GM19239 (cell line): ENCODE measurements around the gene PRR35.

Experiments used
- DNase-seq: peaks from one replicate; pipeline ENCODE4 v3.0.0; 2011; ENCODE audit warnings: low spot score; ENCODE audit not compliant: insufficient read length
- FAIRE-seq: peaks from 2 replicates; lab custom pipeline; 2011; peaks lifted over from hg19 to GRCh38; lab: Jason Lieb, UNC

The PRR35 gene

DNA sequence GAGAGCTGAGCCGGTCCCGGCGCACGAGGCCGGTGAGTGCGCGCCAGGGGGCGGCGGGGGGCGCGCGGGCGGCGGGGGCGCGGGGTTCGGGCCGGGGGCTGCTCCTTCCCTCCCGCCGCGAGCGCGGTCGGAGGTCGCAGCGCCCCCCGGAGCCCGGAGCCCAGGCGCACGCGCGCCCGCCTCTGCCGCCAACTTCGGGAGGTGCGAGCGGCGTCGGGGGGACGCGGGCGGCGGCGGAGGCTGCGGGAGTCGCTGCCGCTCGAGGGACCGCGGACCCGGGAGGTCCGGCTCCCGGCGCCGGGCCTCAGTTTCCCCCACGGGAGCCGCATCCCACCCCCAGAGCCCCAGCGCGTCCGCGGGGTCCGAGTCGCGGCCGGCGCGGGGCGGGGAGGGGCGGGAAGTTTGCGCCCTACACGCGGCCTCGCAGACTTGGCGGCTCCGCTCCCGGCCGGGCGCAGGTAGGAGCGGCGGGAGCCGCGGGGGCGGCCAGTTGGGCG lies at the start of gene PRR35:
PRR35 (plus strand) TSS at position 191 of the 497 bp plus-strand sequence. CDS start 2,901 bp downstream, outside the sequence.
- DNase-seq (no peak), FAIRE-seq (no peak)

DNA sequence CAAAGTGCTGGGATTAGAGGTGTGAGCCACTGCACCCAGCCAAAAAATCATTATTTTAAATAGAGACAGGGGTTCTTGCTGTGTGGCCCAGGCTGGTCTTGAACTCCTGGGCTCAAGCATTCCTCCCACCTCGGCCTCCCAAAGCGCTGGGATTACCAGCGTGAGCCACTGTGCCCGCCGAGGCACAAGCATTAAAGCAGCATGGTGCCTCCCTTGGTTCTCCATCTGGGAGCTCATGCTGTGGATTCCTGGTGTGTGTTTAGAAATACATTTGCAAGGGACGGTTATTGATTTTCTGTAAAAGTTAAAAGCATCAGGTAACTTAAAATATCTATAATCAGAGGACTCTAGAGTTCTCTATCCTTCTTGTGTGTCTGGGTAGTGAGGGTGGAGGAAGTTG lies 47.4 kb upstream of the PRR35 start:
- FAIRE-seq: no peak
- DNase-seq: no peak

DNA sequence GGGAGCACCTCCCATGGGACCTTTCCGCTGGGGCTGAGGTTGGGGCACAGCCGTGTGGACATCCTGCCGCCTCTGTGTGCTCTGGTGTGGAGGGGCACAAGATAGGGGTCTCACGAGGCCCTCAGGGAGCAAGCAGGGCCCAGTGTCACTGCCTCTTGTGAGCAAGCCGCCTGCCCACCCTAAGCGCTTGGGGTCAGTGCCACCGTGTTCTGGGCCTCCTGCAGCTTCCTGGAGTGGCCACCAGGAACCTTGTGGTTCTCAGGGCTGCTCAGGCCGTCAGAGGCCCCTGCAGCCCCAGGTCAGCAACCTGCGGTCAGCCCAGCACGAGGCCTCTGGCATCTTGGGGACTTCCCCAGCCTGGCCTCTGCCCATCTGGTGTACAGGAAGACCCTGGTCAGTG lies 46.2 kb upstream of the PRR35 start:
- FAIRE-seq: no peak

DNA sequence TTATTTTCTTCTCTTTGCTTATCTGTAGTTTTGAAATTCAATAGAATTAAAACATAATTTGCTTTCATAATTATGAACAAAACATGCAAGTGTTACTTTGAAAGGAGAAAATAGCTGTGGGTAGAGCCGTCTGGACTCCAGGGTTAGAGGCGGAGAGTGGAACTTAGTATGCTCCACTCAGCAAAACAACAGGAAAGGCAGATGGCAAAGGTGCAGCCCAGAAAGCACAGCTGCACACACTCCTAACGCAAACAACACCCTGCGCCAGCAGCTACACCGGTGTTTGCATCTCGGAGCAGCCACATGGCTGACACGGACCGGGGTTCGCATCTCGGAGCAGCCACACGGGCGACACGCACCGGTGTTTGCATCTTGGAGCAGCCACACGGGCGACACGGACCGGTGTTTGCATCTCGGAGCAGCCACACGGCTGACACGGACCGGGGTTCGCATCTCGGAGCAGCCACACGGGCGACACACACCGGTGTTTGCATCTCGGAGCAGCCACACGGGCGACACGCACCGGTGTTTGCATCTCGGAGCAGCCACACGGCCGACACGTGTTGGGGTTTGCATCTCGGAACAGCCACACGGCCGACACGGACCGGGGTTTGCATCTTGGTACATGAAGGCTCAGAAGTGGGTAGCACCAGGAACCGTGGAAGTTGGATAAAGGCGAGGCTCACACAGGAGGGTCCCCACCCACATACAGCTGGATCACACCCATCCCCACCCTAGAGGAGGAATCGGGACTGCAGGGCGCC lies 44.8 kb upstream of the PRR35 start:
- FAIRE-seq (no peak), DNase-seq (no peak)

More for the DNA sequence above, 46.2 kb upstream of the PRR35 start:
- DNase-seq: no peak

DNA sequence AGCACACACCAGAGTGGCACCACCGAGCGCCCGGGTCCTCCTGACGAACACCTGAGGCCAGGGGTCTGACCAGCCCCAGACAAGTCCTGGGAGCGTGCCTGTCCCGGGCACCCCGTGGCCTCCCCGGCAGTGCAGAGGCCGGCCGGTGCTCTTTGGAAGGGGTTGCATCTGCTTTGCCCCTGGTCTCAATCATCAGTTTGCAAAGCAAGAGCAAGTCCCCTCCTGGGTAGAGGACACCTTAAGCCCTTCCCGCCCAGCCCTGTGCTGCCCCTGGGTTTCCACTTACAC lies 44.3 kb upstream of the PRR35 start:
- no peak for DNase-seq
- no peak for FAIRE-seq

DNA sequence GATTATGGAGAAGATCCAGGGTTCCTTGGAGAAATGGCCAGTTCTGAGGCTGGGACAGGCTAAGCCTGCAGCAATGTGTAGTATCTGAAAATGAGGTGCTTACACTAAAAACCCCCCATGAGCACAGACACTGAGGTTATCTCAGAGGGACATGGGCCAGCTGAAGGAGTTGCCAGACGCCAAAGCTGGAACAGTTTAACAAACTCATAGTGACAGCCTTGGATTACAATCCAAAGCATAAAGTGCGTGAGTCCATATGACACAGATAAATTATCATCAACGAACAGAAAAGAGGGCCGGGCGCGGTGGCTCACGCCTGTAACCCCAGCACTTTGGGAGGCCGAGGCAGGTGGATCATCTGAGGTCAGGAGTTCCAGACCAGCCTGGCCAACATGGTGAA lies 43.9 kb upstream of the PRR35 start:
- DNase-seq (no peak), FAIRE-seq (no peak)

DNA sequence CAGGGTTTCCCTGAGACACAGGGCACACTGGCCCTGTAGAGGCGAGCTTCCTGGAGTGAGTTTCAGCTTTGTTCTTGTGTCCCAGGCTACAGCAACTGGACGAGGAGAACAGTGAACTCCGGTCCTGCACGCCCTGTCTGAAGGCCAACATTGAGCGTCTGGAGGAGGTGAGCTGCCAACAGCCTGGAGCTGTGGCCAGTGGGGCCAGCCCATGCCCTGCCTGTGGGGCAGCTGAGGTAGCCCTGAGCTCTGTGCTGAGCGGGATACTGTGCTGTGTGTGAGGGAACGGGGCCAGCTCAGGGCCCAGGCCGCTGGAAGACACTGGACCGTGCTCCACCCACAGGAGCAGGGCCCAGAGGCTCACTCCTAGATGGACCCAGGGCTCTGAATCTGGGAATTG lies 41.3 kb upstream of the PRR35 start:
- FAIRE-seq: no peak
- no peak for DNase-seq

DNA sequence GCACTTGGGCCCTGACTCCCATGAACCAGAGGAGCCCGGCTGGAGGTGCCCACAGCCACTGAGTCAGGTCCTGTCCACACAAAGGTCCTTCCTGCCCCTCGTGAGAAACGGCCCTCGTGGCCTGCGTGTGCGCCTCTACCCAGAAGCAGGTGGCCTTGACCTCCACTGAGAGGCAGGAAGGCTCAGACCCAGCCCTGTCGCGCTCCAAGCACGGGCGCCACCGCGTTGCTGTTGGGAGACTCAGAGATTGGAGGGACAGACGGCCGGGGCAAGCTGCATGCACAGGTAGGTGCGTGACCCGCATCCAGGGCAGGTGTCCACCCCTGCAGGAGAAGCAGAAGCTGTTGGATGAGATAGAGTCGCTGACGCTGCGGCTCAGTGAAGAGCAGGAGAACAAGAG lies 40.8 kb upstream of the PRR35 start:
- DNase-seq (no peak), FAIRE-seq (no peak)

DNA sequence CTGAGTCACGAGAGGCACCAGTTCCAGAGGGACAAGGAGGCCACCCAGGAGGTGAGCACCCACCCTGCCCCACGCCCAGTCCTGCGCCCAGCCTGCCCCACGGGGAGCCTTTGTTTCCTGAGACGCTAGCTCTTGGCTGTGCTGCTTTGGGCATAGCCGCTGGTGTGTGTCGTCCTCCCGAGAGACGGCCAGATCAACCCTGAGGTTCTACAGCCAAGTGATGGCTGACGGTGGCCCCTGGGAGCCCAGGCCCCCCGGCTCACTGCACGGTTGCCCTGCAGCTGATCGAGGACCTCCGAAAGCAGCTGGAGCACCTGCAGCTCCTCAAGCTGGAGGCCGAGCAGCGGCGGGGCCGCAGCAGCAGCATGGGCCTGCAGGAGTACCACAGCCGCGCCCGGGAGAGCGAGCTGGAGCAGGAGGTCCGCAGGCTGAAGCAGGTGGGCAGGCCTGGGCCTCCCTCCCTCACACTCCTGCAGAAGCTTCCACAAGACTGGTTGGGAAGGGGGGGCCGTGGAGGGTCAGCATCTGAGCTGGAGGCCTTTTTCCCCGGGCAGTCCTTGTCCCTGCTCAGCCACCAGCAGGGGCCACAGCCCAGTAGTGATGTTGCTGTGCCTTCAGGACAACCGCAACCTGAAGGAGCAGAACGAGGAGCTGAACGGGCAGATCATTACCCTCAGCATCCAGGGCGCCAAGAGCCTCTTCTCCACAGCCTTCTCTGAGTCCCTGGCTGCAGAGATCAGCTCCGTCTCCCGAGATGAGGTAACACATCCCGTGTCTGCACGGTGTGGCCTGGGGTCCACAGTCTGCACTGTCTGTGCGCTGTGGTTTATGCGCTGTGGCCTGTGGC lies 40.1 kb upstream of the PRR35 start:
- DNase-seq (no peak), FAIRE-seq (no peak)

DNA sequence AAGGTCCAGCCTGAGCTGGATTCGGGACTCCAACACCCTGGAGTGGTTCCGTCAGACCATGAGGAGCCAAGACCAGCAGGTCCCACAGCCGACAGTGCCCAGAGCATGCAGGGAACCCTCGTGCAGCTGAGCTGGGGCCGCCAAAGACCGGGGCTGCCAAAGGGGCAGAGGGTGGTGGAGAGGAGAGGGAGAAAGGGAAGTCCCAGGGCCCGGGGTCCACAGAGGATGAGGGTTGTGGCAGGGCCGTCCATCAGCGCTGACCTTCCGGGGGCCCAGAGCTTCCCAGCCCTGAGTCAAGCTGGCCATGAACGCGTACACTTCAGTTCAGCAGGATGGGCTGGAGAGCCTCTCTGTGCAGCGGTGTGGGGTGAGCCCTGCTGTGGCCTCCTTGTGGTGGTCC lies 39.3 kb upstream of the PRR35 start:
- DNase-seq (no peak), FAIRE-seq (no peak)

DNA sequence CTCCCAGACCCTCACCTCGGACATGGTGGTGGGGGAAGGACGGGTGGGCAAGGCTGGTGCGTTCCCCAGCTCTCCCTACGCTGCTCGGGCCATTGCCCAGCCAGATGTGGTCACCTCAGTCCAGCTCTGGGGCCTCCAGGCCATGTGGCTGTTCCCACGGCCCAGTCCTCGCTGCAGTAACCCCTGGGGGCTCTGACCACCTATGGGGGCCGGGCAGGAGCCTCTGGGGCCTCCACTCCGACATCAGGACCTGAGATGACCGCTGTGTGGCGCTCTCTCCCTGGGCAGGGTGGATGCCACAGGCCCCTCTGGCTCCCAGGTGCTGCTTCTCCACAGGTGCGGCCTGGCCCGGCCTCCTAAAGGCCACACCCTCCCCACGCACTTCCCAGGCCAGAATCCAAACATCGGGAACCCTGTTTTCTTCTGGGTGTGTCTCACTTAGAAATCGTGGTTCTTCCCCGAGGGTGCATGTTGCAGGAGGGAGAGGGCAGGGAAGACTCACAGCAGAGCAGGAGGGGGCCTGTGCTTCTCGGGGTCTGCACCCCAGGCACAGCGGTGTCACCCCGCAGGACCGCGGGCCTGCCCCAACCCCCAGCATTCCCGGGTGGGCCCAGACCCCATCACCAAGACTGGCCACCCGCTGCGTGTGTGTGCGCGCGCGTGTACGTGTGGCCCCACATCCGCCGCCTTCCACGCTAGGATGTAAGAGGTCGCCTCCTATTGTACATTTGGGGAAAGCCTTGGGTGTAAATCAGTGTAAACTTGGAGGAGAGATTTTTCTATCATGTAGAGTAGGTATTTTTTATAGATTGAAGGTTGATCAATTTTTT lies 38.6 kb upstream of the PRR35 start:
- DNase-seq (no peak), FAIRE-seq (no peak)

DNA sequence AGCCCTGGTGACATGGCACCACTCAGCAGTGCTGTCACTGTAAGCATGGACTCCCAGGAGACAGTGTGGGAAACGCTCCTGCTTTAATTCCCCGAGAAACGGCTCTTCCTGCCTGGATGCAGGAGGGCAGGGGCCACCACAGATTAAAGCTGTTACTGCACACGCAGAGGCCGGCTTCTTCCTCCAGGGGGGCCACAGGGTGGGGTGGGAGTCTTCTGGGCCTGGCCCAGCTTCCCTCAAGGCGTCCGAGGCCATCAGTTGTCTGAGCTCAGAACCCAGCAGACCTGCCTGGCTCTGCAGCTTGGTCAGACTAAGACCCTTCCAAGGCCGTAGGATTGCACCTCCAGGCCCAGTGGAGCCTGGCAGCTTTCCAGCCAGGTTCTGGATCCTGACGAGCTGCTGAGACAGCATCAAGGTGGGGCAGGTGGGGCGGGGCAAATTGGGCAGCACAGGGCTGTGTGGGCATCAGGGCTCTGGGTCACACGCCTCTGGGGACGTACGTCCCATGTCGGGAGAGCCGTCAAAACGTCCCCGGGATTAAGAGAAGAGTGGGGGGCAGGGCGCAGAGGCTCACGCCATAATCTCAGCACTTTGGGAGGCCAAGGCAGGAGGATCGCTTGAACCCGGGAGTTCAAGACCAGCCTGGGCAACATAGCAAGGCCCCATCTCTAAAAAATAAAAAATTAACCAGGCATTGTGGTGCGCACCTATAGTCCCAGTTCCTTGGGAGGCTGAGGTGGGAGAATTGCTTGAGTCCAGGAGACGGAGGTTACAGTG lies 37.7 kb upstream of the PRR35 start:
- FAIRE-seq: no peak

DNA sequence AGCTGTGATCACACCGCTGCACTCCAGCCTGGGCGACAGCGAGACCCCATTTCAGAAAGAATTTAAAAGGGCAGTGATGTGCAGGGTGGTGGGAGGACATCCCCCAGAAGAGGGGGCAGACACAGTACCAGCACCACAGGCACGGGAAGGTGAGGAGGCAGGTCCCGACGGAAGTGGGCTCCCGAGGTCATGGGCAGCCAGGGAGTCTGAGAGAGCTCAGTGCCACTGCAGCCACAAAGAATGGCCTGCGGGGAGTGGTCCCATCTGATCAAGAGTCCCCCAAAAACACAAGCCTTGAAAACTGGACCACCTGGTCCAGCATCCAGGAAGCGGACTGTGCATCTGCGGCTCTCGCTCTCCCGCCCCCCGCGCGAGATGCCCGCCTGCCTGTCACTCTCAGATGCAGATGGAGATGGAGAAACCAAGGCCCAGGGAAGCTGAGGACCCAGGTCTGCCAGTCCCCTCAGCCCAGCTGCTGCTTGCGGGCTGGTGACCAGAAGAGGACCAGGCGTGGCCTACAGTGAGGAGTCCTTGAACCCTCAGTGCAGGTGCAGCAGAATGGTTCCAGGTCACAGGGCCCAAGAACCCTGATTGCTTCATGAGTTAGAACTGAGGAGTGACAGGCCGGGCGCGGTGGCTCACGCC lies 37.0 kb upstream of the PRR35 start:
- FAIRE-seq: no peak

More for the DNA sequence above, 37.7 kb upstream of the PRR35 start:
- no peak for DNase-seq

DNA sequence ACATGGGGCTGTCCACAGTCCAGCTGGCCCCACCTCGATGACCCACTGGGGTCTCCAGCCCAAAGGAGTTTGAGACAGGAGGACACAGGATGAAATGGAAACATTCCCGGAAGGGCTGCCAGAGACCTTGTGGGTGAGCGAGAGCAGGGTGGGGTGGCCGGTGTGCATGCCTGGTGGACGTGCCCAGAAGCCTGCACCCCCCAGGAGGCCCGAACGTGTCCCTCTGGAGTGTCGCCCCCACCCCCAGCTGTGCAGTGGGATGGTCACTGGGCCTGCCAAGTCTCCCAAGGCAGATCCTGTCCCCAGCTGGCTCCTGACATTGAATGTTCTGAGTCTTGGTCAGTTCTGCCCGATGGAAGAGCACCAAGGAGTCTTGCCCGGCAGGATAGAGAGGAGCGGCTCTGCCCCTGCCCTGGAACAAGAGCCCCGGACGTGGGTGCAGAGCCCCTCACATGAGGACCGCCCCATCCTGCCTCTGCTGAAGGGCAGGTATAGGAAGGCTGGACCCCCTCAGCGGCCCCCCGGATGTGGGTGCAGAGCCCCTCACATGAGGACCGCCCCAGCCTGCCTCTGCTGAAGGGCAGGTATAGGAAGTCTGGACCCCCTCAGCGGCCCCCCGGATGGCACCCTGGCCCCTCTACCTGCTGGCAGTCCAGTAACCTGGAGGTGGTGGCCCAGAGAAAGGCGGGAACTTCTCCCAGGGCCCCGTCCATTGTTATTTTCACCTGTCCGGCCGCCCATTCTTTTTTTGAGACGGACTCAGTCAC lies 35.7 kb upstream of the PRR35 start:
- FAIRE-seq (no peak), DNase-seq (no peak)

More for the DNA sequence above, 37.0 kb upstream of the PRR35 start:
- no peak for DNase-seq

DNA sequence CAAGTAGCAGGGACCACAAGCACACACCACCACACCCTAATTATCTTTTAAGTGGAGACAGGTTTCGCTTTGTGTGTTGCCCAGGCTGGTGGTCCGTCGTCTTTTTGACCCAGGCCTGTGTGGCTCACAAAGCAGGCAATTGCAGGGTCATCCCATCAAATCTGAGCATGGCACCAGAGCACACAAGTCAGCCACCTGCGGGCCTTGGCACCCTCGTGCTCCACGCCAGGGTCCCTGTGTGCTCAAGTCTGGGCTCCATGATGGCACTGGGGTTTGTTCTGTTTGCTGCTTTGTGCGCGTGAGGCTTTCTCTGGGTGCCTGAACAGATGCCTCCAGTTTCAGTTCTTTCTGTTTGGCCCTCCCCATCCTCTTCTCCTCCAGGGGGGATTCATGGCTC lies 35.1 kb upstream of the PRR35 start:
- no peak for FAIRE-seq

DNA sequence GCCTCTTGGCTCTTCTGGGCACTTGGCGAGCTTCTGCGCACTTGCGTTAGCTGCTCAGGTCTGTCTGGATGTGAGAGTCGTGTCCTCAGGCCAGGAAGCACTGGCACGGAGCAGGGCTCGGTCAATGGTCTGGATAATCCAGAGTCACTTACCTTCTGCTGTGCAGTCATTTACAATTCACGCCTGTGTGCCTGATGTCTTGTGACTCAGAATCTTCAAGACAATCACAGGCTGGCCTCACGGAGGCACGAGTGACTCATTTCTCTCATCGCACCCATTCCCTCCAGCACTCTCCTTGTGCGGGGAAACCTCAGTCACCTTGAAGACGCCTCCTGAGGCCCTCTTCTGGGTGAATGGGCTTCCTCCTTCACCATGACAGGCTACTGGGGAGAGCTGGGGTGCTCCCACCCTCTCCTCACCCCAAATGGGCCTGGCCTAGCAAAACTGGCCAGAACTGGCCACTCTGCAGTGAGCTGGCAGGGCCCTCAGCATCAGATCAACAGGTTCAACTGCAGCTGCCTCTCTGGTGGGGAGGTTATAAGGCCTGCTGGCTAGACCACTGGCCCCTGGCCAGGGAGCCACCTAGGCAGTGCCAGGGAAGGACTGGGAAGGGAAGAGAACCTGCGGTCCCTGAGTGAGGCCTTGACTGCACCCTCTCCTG lies 34.5 kb upstream of the PRR35 start:
- peak; percentile 54 for DNase-seq
- FAIRE-seq: no peak

More for the DNA sequence above, 35.1 kb upstream of the PRR35 start:
- DNase-seq: no peak

DNA sequence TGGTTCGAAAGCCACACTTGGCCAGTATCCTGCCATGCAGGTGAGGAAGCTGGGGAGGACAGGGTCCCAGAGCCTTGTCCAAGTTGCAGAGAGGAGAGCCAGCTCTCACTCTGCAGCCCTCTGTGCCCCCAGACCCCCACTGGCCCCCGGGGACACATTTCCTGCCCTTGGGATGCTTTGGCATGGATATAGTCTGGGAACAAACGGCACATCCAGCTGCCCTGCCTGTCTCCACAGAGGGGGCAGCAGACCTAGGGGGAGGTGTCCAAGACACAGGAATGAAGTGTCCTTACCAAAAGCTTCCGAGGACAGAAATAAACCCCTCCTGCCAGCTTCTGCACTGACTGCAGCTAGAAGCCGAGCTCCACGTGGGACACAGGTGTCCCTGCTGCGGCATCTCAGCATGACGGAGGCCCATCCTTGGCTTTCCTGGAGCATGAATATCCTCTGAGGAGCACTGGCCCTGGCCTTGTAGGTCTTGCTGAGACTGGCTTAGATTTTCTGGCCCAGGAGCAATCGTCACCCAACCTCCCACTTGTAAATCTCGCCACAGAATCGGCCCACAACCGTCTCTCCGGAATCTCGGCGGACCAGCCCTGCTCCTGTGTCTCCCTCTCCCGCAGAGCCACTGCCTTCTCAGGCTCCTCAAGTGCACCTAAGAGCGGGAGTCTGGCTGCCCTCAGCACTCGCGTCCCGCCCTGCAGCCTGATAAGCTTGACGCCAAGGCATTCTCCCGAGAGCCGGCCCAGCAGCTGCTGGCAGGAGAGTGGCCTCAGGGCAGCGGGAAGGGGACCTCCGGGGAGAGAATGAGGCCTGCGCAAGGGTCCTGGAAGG lies 33.8 kb upstream of the PRR35 start:
- FAIRE-seq (no peak), DNase-seq (no peak)
